Measurements from ENCODE around the gene RHEBL1.

- no peak for TF ChIP-seq CTCF (IDR thresholded peaks at IDR 0.05)
- no peak for TF ChIP-seq POLR2A (IDR thresholded peaks at IDR 0.05)
- no peak for TF ChIP-seq POLR2AphosphoS5 (IDR thresholded peaks at IDR 0.05)
Observed at GRCh38 chr12:49097381-49097780, 27.6 kb upstream of the RHEBL1 start.

Measured in prostate gland (tissue), 2 donors.